Measurements from ENCODE around the gene YJU2.
"Not testable (repeated sequence)": the region's sequence is repeated elsewhere in the genome, so short reads cannot be mapped to it uniquely, and the experiment has no call there.

Gene YJU2

DNA sequence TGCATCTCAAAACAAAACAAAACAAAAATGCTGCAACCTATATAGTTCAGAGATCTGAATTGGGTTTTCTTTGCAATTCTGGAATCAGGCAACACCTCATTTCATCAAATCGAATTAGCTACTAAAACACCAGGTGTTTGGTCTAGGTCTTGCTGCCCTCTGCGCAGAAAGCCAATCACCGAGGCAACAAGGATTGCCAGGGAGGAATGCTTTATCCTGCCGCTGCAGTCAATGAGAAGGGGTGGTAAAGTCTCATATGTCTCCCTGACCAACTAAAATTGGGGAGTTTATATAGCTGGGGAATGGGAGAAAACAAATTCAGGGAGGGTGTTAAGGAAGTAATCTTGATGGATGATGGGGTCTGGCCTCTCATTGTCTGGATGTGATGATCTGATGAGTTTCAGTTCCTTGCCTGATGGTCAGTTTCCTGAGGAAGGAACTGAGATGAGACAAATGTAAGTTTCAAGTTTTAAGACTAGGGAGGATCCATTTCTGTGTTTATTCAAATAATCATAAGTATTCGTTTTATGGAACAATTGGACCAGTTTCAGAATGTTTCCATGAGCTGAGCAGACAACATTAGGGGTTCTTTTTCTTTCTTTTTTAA, 5.0 kb upstream of the YJU2 start:
- Mint-ChIP-seq H3K27ac (no peak overlapping the region), H3K4me3 (no peak overlapping the region), H3K4me1 (no peaks in the 10 kb centered on the region), H3K9me3 (no peaks in the 10 kb centered on the region), H3K27me3 (ENCODE audit: low read depth) (no peaks in the 10 kb centered on the region), H3K36me3 (ENCODE audit: low read depth) (no peaks in the 10 kb centered on the region)
- TF ChIP-seq, protein P1, sequence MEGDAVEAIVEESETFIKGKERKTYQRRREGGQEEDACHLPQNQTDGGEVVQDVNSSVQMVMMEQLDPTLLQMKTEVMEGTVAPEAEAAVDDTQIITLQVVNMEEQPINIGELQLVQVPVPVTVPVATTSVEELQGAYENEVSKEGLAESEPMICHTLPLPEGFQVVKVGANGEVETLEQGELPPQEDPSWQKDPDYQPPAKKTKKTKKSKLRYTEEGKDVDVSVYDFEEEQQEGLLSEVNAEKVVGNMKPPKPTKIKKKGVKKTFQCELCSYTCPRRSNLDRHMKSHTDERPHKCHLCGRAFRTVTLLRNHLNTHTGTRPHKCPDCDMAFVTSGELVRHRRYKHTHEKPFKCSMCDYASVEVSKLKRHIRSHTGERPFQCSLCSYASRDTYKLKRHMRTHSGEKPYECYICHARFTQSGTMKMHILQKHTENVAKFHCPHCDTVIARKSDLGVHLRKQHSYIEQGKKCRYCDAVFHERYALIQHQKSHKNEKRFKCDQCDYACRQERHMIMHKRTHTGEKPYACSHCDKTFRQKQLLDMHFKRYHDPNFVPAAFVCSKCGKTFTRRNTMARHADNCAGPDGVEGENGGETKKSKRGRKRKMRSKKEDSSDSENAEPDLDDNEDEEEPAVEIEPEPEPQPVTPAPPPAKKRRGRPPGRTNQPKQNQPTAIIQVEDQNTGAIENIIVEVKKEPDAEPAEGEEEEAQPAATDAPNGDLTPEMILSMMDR (IDR thresholded peaks at IDR 0.05; ENCODE audit: unreplicated experiment in 3 of 3) = no peak

DNA sequence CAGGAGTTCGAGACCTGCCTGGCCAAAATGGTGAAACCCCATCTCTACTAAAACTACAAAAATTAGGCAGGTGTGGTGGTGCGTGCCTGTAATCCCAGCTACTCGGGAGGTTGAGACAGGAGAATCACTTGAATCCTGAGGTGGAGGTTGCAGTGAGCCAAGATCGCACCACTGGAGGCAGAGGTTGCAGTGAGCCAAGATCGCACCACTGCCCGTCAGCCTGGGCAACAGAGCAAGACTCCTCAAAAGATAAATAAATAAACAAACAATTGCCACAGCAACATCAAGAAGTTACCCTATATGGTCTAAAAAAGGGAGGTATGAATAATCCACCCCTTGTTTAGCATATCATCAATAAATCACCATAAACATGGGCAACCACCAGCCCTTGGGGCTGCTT, 942 bp upstream of the YJU2 start:
- not testable (repeated sequence) for H3K27ac Mint-ChIP-seq; H3K4me1 Mint-ChIP-seq; H3K4me3 Mint-ChIP-seq; H3K27me3 Mint-ChIP-seq (ENCODE audit: low read depth); H3K9me3 Mint-ChIP-seq
- peaks cover 20% of the 10 kb centered on the region for H3K36me3 Mint-ChIP-seq (ENCODE audit: low read depth)

DNA sequence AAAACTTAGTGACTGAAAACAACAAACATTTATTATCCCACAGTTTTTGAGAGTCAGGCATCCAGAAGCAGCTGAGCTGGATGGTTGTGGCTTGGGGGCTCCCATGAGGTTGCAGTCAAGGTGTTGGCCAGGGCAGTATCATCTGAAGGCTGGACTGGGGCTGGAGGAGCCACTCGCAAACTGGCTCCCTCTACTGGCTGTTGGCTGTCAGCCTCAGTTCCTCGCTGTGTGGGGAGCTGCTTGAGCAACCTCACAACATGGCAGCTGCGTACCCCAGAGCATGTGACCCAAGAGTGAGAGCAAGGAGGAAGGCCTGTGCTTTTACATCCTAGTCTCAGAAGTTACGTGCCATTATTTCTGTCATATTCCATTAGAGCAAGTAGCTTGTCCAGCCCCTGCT, 9.7 kb downstream of the YJU2 start:
- Mint-ChIP-seq H3K4me3 (no peak overlapping the region), H3K36me3 (ENCODE audit: low read depth) (peaks cover 66% of the 10 kb centered on the region), H3K27me3 (ENCODE audit: low read depth) (no peaks in the 10 kb centered on the region), H3K4me1 (no peaks in the 10 kb centered on the region), H3K27ac (no peak overlapping the region), H3K9me3 (peaks cover 5% of the 10 kb centered on the region)
- TF ChIP-seq, protein P1 (IDR thresholded peaks at IDR 0.05; ENCODE audit: unreplicated experiment in 3 of 3) = no peak

DNA sequence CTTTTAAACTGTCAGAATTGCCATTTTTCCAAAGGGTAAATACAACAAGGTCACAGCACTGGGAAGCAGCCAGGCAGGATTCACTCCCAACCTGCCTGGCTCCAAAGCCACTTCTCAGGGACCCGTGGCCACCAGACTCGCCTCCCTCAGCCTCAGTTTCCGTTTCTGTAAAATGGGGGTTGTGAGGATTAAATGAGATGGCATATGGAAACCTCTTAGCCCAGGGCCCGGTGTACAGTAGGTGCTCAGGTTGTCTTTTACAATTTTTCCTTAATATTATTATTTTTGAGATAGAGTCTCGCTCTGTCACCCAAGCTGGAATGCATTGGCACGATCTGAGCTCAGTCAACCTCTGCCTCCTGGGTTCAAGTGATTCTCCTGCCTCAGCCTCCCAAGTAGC, 10.1 kb downstream of the YJU2 start:
- no peaks in the 10 kb centered on the region for H3K4me1 Mint-ChIP-seq
- peaks cover 61% of the 10 kb centered on the region for H3K36me3 Mint-ChIP-seq (ENCODE audit: low read depth)
- no peaks in the 10 kb centered on the region for H3K27me3 Mint-ChIP-seq (ENCODE audit: low read depth)
- TF ChIP-seq, protein P1 (IDR thresholded peaks at IDR 0.05; ENCODE audit: unreplicated experiment in 3 of 3) = no peak
- peaks cover 5% of the 10 kb centered on the region for H3K9me3 Mint-ChIP-seq
- H3K27ac Mint-ChIP-seq = no peak overlapping the region
- H3K4me3 Mint-ChIP-seq = no peak overlapping the region

DNA sequence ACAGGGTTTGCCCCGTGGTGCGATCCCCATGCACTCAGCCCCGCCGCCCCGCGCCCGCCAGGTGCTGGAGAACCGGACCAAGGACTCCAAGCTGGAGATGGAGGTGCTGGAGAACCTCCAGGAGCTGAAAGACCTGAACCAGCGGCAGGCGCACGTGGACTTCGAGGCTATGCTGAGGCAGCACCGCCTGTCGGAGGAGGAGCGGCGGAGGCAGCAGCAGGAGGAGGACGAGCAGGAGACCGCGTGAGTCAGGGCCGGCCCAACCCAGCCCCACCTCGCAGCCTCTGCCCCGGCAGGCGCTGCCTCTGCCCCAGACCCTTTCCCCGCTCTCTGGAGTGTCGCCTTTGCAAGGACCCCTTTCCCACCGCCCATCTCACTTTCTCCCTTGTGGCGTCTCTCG, 11.3 kb downstream of the YJU2 start:
- Mint-ChIP-seq H3K36me3 (ENCODE audit: low read depth) (peaks cover 51% of the 10 kb centered on the region), H3K27me3 (ENCODE audit: low read depth) (no peaks in the 10 kb centered on the region), H3K9me3 (peaks cover 5% of the 10 kb centered on the region), H3K4me1 (no peaks in the 10 kb centered on the region), H3K27ac (no peak overlapping the region), H3K4me3 (no peak overlapping the region)
- TF ChIP-seq, protein P1 (IDR thresholded peaks at IDR 0.05; ENCODE audit: unreplicated experiment in 3 of 3) = no peak

DNA sequence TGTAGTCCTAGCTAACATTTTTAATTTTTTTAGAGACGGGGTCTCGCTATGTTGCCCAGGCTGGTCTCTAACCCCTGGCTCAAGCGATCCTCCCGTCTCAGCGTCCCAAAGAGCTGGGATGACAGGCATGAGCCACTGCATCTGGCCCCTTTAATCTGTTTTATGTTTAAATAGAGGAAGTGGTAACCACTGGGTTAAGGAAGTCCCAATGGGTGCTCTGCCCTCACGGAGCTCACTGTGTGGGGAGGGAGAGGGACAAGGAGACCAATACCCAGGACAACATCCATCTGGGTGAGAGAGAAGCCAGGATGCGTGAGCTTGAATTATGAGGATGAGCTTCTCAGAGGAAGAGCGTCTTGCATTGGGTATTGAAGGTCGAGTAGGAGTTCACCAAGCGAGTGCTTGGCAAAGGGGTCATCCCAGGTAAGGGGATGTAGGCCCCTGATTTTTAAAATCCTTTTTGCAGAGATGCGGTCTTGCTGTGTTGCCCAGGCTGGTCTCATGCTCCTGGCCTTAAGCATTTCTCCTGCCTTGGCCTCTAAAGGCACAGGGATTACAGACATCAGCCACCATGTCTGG, 13.8 kb downstream of the YJU2 start:
- TF ChIP-seq, protein P1 (IDR thresholded peaks at IDR 0.05; ENCODE audit: unreplicated experiment in 3 of 3) = no peak
- Mint-ChIP-seq H3K36me3 (ENCODE audit: low read depth) (peaks cover 39% of the 10 kb centered on the region), H3K27ac (no peak overlapping the region), H3K4me1 (no peaks in the 10 kb centered on the region), H3K27me3 (ENCODE audit: low read depth) (no peaks in the 10 kb centered on the region), H3K4me3 (no peak overlapping the region), H3K9me3 (no peaks in the 10 kb centered on the region)

All from nephron (organoid).